ENCODE measurements around the gene MCHR2. TPM values are rescaled to one million over a fixed set of nuclear protein-coding genes. Genes with fewer than 3 reads are reported as not detected.
"Not testable (repeated sequence)": the region's sequence is repeated elsewhere in the genome, so short reads cannot be mapped to it uniquely, and the experiment has no call there.

The MCHR2 gene
- 0.04 TPM for polyA plus RNA-seq
- long read RNA-seq, donor 1: 0 reads
- long read RNA-seq, donor 2: 0 reads
- long read RNA-seq, donor 3: 0 reads
- long read RNA-seq, donor 4: 0 reads
- long read RNA-seq, donor 5: 0 reads
- long read RNA-seq, donor 6: 0 reads
- long read RNA-seq, donor 7: 0 reads
- long read RNA-seq, donor 8: 0 reads
- long read RNA-seq, donor 9: 0 reads
- long read RNA-seq, donor 10: 0 reads
- long read RNA-seq, donor 11: 0 reads

- Histone ChIP-seq H3K4me3 (ENCODE audit: low read length) (no peak within 1 kb of the TSS), H3K4me1 (ENCODE audit: control insufficient read depth, insufficient read depth, low read length) (no peaks in the 10 kb centered on the region), H3K27ac (ENCODE audit: low read length) (no peak within 1 kb of the TSS), H3K9me3 (ENCODE audit: control insufficient read depth, low read depth, low read length) (no peaks in the 10 kb centered on the region), H3K36me3 (ENCODE audit: control insufficient read depth, insufficient read depth, low read length) (no peaks in the 10 kb centered on the region), H3K27me3 (ENCODE audit: control insufficient read depth, insufficient read depth, low read length) (peaks cover 32% of the 10 kb centered on the region)
- WGBS (ENCODE audit: insufficient coverage, low lambda C conversion rate): no CpG with 5 or more reads among the region's 64 CpGs
- DNase-seq: peak in 1 of 2 donors; percentile 2
Measured at GRCh38 chr6:99993533-99994251, at the start of gene MCHR2. MCHR2 (minus strand) TSS chr6:99994223; CDS start chr6:99956147, 38,076 bp downstream.

GRCh38 chr6:100038546-100038945 is 44.5 kb upstream of the MCHR2 start:
- DNase-seq; H3K9me3 ChIP-seq (ENCODE audit: control insufficient read depth, low read depth, low read length); H3K27ac ChIP-seq (ENCODE audit: low read length); H3K36me3 ChIP-seq (ENCODE audit: control insufficient read depth, insufficient read depth, low read length); H3K4me1 ChIP-seq (ENCODE audit: control insufficient read depth, insufficient read depth, low read length); H3K4me3 ChIP-seq (ENCODE audit: low read length); H3K27me3 ChIP-seq (ENCODE audit: control insufficient read depth, insufficient read depth, low read length): not testable (repeated sequence)
- no CpG with 5 or more reads among the region's 1 CpG for WGBS (ENCODE audit: insufficient coverage, low lambda C conversion rate)

- Histone ChIP-seq H3K4me3 (ENCODE audit: low read length) (no peak overlapping the region), H3K36me3 (ENCODE audit: control insufficient read depth, insufficient read depth, low read length) (no peaks in the 10 kb centered on the region), H3K9me3 (ENCODE audit: control insufficient read depth, low read depth, low read length) (no peaks in the 10 kb centered on the region), H3K4me1 (ENCODE audit: control insufficient read depth, insufficient read depth, low read length) (no peaks in the 10 kb centered on the region), H3K27me3 (ENCODE audit: control insufficient read depth, insufficient read depth, low read length) (no peaks in the 10 kb centered on the region), H3K27ac (ENCODE audit: low read length) (no peak overlapping the region)
- WGBS (ENCODE audit: insufficient coverage, low lambda C conversion rate): 85% methylated on average over 5 of the region's 8 CpGs
- no peak for DNase-seq
Measured at GRCh38 chr6:100035873-100036653, 42.0 kb upstream of the MCHR2 start.

- H3K9me3 ChIP-seq (ENCODE audit: control insufficient read depth, low read depth, low read length): no peaks in the 10 kb centered on the region
- WGBS (ENCODE audit: insufficient coverage, low lambda C conversion rate): no CpG with 5 or more reads among the region's 2 CpGs
- H3K27ac ChIP-seq (ENCODE audit: low read length): no peak overlapping the region
- DNase-seq: no peak
- H3K4me3 ChIP-seq (ENCODE audit: low read length): no peak overlapping the region
- no peaks in the 10 kb centered on the region for H3K36me3 ChIP-seq (ENCODE audit: control insufficient read depth, insufficient read depth, low read length)
- H3K4me1 ChIP-seq (ENCODE audit: control insufficient read depth, insufficient read depth, low read length): no peaks in the 10 kb centered on the region
- no peaks in the 10 kb centered on the region for H3K27me3 ChIP-seq (ENCODE audit: control insufficient read depth, insufficient read depth, low read length)
Measured at GRCh38 chr6:100023798-100024197, 29.8 kb upstream of the MCHR2 start.

- Histone ChIP-seq H3K4me3 (ENCODE audit: low read length) (no peak overlapping the region), H3K36me3 (ENCODE audit: control insufficient read depth, insufficient read depth, low read length) (no peaks in the 10 kb centered on the region), H3K27ac (ENCODE audit: low read length) (no peak overlapping the region), H3K9me3 (ENCODE audit: control insufficient read depth, low read depth, low read length) (no peaks in the 10 kb centered on the region), H3K4me1 (ENCODE audit: control insufficient read depth, insufficient read depth, low read length) (no peaks in the 10 kb centered on the region), H3K27me3 (ENCODE audit: control insufficient read depth, insufficient read depth, low read length) (no peaks in the 10 kb centered on the region)
- DNase-seq: no peak
- 100% methylated on average over 2 of the region's 3 CpGs for WGBS (ENCODE audit: insufficient coverage, low lambda C conversion rate)
Measured at GRCh38 chr6:100022847-100023246, 28.8 kb upstream of the MCHR2 start.

- Histone ChIP-seq H3K9me3 (ENCODE audit: control insufficient read depth, low read depth, low read length) (no peaks in the 10 kb centered on the region), H3K27me3 (ENCODE audit: control insufficient read depth, insufficient read depth, low read length) (no peaks in the 10 kb centered on the region), H3K36me3 (ENCODE audit: control insufficient read depth, insufficient read depth, low read length) (no peaks in the 10 kb centered on the region), H3K4me3 (ENCODE audit: low read length) (no peak overlapping the region), H3K27ac (ENCODE audit: low read length) (no peak overlapping the region), H3K4me1 (ENCODE audit: control insufficient read depth, insufficient read depth, low read length) (no peaks in the 10 kb centered on the region)
- DNase-seq: no peak
- 100% methylated on average over 2 of the region's 6 CpGs for WGBS (ENCODE audit: insufficient coverage, low lambda C conversion rate)
Measured at GRCh38 chr6:100008857-100009256, 14.8 kb upstream of the MCHR2 start.

- Histone ChIP-seq H3K4me3 (ENCODE audit: low read length) (no peak overlapping the region), H3K27me3 (ENCODE audit: control insufficient read depth, insufficient read depth, low read length) (no peaks in the 10 kb centered on the region), H3K4me1 (ENCODE audit: control insufficient read depth, insufficient read depth, low read length) (no peaks in the 10 kb centered on the region), H3K36me3 (ENCODE audit: control insufficient read depth, insufficient read depth, low read length) (no peaks in the 10 kb centered on the region), H3K27ac (ENCODE audit: low read length) (no peak overlapping the region), H3K9me3 (ENCODE audit: control insufficient read depth, low read depth, low read length) (no peaks in the 10 kb centered on the region)
- peak; percentile 4 to 20 for DNase-seq
- WGBS (ENCODE audit: insufficient coverage, low lambda C conversion rate): no CpG with 5 or more reads among the region's 3 CpGs
Measured at GRCh38 chr6:100001915-100002388, 7.9 kb upstream of the MCHR2 start.

- Histone ChIP-seq H3K4me1 (ENCODE audit: control insufficient read depth, insufficient read depth, low read length) (no peaks in the 10 kb centered on the region), H3K9me3 (ENCODE audit: control insufficient read depth, low read depth, low read length) (no peaks in the 10 kb centered on the region), H3K4me3 (ENCODE audit: low read length) (no peak overlapping the region), H3K27ac (ENCODE audit: low read length) (no peak overlapping the region), H3K27me3 (ENCODE audit: control insufficient read depth, insufficient read depth, low read length) (peaks cover 29% of the 10 kb centered on the region), H3K36me3 (ENCODE audit: control insufficient read depth, insufficient read depth, low read length) (no peaks in the 10 kb centered on the region)
- no peak for DNase-seq
Measured at GRCh38 chr6:99997141-99997540, 3.1 kb upstream of the MCHR2 start.

GRCh38 chr6:99995916-99996315 is 1.9 kb upstream of the MCHR2 start:
- no peak overlapping the region for H3K4me3 ChIP-seq (ENCODE audit: low read length)
- no CpG with 5 or more reads among the region's 1 CpG for whole genome bisulfite sequencing (ENCODE audit: insufficient coverage, low lambda C conversion rate)
- no peak overlapping the region for H3K27ac ChIP-seq (ENCODE audit: low read length)
- no peaks in the 10 kb centered on the region for H3K9me3 ChIP-seq (ENCODE audit: control insufficient read depth, low read depth, low read length)
- H3K4me1 ChIP-seq (ENCODE audit: control insufficient read depth, insufficient read depth, low read length): no peaks in the 10 kb centered on the region
- H3K36me3 ChIP-seq (ENCODE audit: control insufficient read depth, insufficient read depth, low read length): no peaks in the 10 kb centered on the region
- no peak for DNase-seq
- H3K27me3 ChIP-seq (ENCODE audit: control insufficient read depth, insufficient read depth, low read length): peaks cover 32% of the 10 kb centered on the region

GRCh38 chr6:99993146-99993532 is 884 bp downstream of the MCHR2 start:
- peaks cover 32% of the 10 kb centered on the region for H3K27me3 ChIP-seq (ENCODE audit: control insufficient read depth, insufficient read depth, low read length)
- no peaks in the 10 kb centered on the region for H3K36me3 ChIP-seq (ENCODE audit: control insufficient read depth, insufficient read depth, low read length)
- no peak overlapping the region for H3K4me3 ChIP-seq (ENCODE audit: low read length)
- WGBS (ENCODE audit: insufficient coverage, low lambda C conversion rate): no CpG with 5 or more reads among the region's 9 CpGs
- no peaks in the 10 kb centered on the region for H3K9me3 ChIP-seq (ENCODE audit: control insufficient read depth, low read depth, low read length)
- DNase-seq: no peak
- H3K27ac ChIP-seq (ENCODE audit: low read length): no peak overlapping the region
- H3K4me1 ChIP-seq (ENCODE audit: control insufficient read depth, insufficient read depth, low read length): no peaks in the 10 kb centered on the region
